Skeletal muscle tissue (tissue), 4 donors: ENCODE measurements around the gene LCAT. TPM values are rescaled to one million over a fixed set of nuclear protein-coding genes. Genes with fewer than 3 reads are reported as not detected.

ENCODE experiments used
- H3K27ac ChIP-seq: one replicate; pipeline ENCODE4 v1.7.0; 2013; ENCODE audit warnings: mild to moderate bottlenecking, low read depth, low read length, inconsistent platforms
- H3K27me3 ChIP-seq, 3 donors: one replicate each; pipeline ENCODE4 v1.7.0; 2013; ENCODE audit warnings: low read length in 3 of 3; ENCODE audit not compliant: control insufficient read depth in 3 of 3, insufficient read depth in 3 of 3
- H3K36me3 ChIP-seq, 3 donors: one replicate each; pipeline ENCODE4 v1.7.0; 2013; ENCODE audit warnings: low read length in 3 of 3; ENCODE audit not compliant: control insufficient read depth in 3 of 3, insufficient read depth in 3 of 3
- H3K4me1 ChIP-seq, 3 donors: one replicate each; pipeline ENCODE4 v1.7.0; 2013; ENCODE audit warnings: low read length in 3 of 3, mild to moderate bottlenecking in 3 of 3; ENCODE audit not compliant: control insufficient read depth in 3 of 3, insufficient read depth in 3 of 3
- H3K4me3 ChIP-seq, 3 donors: one replicate each; pipeline ENCODE4 v1.7.0; 2013; ENCODE audit warnings: low read length in 3 of 3
- H3K9ac ChIP-seq, 3 donors: one replicate each; pipeline ENCODE4 v1.7.0; 2013; ENCODE audit warnings: low read length in 3 of 3, mild to moderate bottlenecking in 3 of 3, moderate library complexity in 2 of 3, low read depth in 1 of 3
- H3K9me3 ChIP-seq, 3 donors: one replicate each; pipeline ENCODE4 v1.7.0; 2013; ENCODE audit warnings: low read length in 3 of 3; ENCODE audit not compliant: control insufficient read depth in 3 of 3
- total RNA-seq: library from RNA; depleted of rRNA; stranded (reverse); fragments of >200 nt; gene quantifications from one replicate; pipeline ENCODE4 v1.2.3, GENCODE V29; 2014
- donor health status: Osteomylitis.

The LCAT gene
- total RNA-seq, 1 donor from 2014 or later: 4.2 TPM

DNA sequence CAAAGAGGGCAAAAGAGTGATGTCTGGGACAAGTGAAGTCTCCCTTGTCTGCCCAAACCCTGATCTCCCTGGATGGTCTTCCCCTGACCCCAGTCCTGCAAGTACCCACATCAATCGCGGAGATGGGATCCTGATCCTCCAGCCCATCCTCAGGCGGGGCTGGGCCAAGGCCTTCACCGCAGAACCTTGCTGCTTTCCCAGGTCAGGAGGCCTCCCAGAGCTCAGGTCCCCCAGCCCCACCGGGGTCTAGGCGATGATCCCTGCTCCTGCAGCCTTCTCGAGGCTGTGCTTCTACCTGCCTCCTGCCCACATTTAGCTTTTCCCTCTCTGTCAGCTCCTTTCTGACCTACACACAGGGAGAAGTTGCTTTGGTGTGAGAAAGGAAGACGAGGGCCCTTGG lies 18.2 kb upstream of the LCAT start:
- Histone ChIP-seq H3K36me3 (peaks cover 32 to 51% (median 50%) of the 10 kb centered on the region in 3 donors), H3K4me3 (no peak overlapping the region), H3K9me3 (no peaks in the 10 kb centered on the region), H3K9ac (peak overlapping the region in 1 of 3 donors; percentile 60), H3K4me1 (peaks cover 89 to 90% (median 89%) of the 10 kb centered on the region in 3 donors), H3K27ac (peak overlapping the region; percentile 16), H3K27me3 (no peaks in the 10 kb centered on the region)

DNA sequence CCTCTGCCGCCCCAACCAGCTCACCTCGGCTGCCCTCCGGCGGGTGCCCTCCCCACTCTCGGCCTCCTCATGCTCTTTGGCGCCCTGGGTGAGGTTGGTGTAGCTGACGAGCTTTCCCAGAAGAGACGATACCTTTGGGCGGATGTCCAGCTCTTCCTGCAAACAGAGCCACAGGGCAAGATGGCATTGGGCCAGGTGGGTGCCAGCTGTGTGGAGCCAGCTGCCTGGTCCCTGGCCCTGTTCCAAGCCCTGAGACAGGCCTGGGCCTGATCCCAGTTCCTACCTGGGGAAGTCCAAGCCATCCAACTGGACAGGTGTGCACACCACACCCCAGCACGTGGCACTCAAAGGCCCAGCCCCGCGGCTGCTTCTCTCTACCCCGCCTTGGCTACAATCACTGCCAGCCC lies 17.6 kb upstream of the LCAT start:
- H3K36me3 ChIP-seq: peaks cover 32 to 51% (median 50%) of the 10 kb centered on the region in 3 donors
- no peaks in the 10 kb centered on the region for H3K9me3 ChIP-seq
- peak overlapping the region; percentile 10 for H3K27ac ChIP-seq
- peaks cover 83 to 85% (median 83%) of the 10 kb centered on the region in 3 donors for H3K4me1 ChIP-seq
- H3K27me3 ChIP-seq: no peaks in the 10 kb centered on the region
- peak overlapping the region in 2 of 3 donors; percentile 35 to 71 for H3K9ac ChIP-seq
- H3K4me3 ChIP-seq: peak overlapping the region in 1 of 3 donors; percentile 22

DNA sequence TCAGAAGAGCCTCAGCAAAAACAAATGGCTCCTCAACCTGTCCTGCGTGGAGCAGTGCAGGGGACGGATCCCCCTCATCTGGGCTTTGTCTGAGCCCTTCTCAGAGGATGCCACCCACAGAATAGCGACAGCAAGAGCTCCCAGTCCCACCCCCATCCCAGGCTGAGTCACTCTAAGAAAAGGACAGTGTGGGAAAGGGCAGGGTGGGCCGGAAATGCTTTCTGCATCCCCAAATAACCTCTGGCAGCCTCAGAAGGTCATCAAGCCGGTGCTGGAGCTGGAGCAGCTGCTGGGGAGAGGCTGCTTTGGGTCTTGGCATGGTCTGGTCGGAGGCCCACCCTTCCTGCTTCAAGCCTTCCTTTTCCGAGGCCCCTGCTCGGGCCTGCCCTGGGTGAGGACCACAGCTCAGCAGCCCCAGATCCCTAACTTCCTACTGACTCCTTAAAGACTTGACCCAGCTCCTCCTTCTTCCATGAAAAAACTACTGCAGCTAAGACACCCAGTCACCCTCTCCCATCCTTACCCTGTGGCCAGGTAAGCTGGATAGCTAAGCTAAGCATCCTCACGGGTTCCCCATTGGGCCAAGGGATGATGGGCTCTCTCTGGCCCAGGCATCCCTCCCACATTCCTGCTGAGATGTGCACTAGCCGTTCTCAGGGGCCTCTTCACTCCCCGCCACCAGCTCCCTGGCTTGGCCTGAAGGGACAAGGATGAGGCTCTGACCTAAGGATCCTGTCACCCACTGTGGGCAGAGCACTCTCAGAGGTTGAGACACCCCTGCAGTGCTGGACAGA lies 15.8 kb upstream of the LCAT start:
- Histone ChIP-seq H3K27ac (peak overlapping the region; percentile 68), H3K27me3 (no peaks in the 10 kb centered on the region), H3K9me3 (no peaks in the 10 kb centered on the region), H3K36me3 (peaks cover 41 to 60% (median 56%) of the 10 kb centered on the region in 3 donors), H3K9ac (peak overlapping the region in 1 of 3 donors; percentile 71), H3K4me3 (peak overlapping the region in 1 of 3 donors; percentile 41), H3K4me1 (peaks cover 66 to 69% (median 67%) of the 10 kb centered on the region in 3 donors)

DNA sequence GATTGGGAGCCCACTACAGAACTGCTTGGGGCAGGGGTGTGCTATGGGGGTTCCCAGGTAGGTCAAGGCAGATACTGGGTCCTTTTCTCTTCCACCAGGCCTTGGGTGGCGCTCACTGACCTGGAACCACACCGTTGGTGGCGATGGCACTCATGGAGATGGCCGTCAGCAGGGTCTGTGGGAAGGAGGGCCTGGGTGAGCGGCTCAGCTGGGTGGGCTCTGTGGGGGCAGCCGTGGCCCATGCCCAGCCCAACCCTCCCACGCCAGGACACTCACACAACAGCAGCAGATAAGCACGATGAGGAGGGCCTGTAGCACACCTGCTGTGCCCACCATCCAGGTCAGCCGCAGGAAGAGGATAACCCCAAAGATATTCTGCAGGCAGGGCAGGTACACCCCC lies 13.7 kb upstream of the LCAT start:
- Histone ChIP-seq H3K9ac (no peak overlapping the region), H3K4me1 (peaks cover 52 to 56% (median 53%) of the 10 kb centered on the region in 3 donors), H3K36me3 (peaks cover 52 to 66% (median 61%) of the 10 kb centered on the region in 3 donors), H3K4me3 (no peak overlapping the region), H3K9me3 (no peaks in the 10 kb centered on the region), H3K27ac (no peak overlapping the region), H3K27me3 (no peaks in the 10 kb centered on the region)

DNA sequence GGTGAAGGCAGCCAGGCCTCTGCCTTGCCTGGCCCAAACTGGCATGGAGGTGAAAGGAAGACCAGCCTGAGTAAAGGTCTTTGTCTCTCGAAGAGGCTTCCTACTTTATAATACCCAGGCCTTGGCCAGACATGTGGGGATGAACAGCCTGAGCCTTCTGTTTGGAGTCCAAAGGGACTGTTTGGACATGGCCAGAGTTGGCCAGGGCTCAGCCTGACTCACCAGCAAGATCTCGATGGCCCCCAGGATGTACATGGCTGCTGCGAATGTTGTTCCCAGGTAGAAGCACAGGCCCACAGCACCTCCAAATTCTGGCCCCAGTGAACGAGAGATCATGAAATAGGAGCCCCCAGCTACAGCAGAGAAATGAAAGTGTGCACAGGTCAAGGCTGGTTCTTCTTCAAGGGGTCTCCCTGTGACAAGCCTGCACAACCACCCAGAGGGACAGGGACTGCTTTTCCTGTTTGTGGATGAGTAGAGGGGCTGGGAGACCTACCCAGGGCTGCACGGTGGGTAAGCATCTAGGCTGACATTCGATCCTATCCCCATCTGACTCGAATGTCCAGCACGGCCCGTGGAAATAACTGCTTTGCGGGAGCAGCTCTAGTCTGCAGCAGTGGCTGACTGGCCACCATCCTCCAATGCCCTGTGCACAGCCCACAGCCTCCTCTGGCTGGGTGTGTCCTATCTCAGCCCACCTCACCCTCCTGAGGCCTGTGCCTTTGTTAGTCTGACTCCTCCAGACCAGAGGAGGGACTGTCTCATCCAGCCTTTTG lies 10.7 kb upstream of the LCAT start:
- Histone ChIP-seq H3K4me1 (peaks cover 34 to 37% (median 35%) of the 10 kb centered on the region in 3 donors), H3K36me3 (peaks cover 55 to 65% (median 58%) of the 10 kb centered on the region in 3 donors), H3K27me3 (no peaks in the 10 kb centered on the region), H3K4me3 (no peak overlapping the region), H3K27ac (no peak overlapping the region), H3K9me3 (no peaks in the 10 kb centered on the region), H3K9ac (peak overlapping the region; percentile 8 to 54 (median 25))

DNA sequence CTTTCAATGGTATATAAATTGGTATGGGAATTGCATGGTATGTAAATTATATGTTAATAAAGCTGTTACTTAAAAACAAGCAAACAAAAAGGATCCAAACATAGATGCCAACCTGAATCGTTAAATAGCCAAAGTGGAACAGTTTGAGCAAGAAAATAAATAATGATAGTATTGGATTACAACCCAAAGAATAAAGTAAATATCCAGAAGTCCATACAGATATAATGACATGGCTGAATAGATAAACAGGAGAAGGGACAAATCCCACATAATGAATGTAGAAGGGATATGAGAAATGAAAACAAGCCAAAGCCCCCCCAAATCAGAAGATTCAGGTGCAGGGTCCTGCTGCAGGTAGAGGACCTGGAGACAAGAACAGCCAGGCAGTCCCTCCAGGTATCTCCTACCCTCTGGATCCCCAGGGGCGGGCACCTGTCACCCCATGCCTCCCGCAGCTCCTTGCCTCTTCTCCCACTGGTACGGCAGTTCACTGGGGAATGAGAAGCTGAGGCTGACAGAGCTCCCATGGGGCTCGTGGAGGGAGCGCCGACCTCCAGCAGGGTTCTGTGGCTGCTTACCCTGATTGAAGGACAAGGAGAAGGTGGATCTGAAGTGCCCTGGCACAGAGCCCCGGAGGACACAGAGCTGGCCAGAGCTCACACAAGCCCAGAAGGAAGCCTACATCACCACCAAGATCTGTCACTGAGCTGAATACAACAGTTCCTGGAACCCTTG lies 9.9 kb upstream of the LCAT start:
- Histone ChIP-seq H3K36me3 (peaks cover 59 to 66% (median 61%) of the 10 kb centered on the region in 3 donors), H3K9ac (peak overlapping the region in 1 of 3 donors; percentile 33), H3K4me3 (no peak overlapping the region), H3K9me3 (no peaks in the 10 kb centered on the region), H3K27ac (no peak overlapping the region), H3K4me1 (peaks cover 26 to 29% (median 27%) of the 10 kb centered on the region in 3 donors), H3K27me3 (no peaks in the 10 kb centered on the region)

DNA sequence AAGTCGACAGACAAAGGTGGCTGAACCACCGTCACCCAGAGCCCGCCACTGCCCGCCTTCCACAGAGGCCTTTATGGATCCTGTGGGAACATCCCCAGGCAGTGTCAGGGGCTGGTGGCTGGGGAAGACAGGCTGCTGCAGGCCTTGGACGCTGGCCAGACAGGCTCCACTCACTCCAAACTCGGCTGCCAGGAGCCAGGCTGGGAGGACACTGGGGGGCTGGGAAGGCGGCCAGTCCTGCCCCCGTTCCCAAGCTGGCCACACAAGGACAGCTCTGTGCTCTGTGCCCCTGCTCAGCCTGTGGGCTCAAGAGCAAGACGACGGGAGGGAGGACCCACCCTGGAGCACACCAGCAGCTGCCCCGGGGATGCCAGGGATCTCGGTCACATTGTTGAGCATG lies 7.6 kb upstream of the LCAT start:
- Histone ChIP-seq H3K9me3 (no peaks in the 10 kb centered on the region), H3K36me3 (peaks cover 71 to 78% (median 76%) of the 10 kb centered on the region in 3 donors), H3K9ac (peak overlapping the region in 1 of 3 donors; percentile 64), H3K4me1 (peaks cover 19 to 24% (median 23%) of the 10 kb centered on the region in 3 donors), H3K27ac (peak overlapping the region; percentile 16), H3K4me3 (no peak overlapping the region), H3K27me3 (no peaks in the 10 kb centered on the region)

DNA sequence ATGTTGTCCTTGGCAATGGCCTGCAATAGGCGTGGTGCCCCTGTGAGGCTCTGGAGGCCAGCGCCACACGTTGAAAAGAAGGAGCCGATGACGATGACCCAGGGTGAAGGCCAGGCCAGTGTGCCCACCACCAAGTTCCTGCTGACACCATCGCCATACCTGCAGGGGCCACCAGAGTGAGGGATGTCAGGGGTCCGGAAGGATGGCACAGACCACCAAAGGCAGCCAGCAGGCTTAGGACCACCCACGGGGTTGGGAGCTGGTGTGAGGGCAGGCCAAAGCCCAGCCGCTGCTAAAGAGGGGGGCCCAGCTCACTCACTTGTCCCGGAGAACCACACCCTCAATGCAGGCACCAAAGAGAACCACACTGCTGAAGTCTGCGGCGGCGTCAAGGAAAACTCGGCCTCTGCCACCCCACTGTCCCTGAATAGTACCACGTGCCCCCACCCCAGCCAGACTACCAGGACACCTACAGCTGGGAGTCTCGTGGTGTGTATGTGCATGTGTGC lies 6.5 kb upstream of the LCAT start:
- H3K27me3 ChIP-seq: no peaks in the 10 kb centered on the region
- no peak overlapping the region for H3K4me3 ChIP-seq
- H3K9me3 ChIP-seq: no peaks in the 10 kb centered on the region
- no peak overlapping the region for H3K27ac ChIP-seq
- H3K4me1 ChIP-seq: peaks cover 20 to 31% (median 31%) of the 10 kb centered on the region in 3 donors
- peaks cover 82 to 84% (median 83%) of the 10 kb centered on the region in 3 donors for H3K36me3 ChIP-seq
- H3K9ac ChIP-seq: no peak overlapping the region

DNA sequence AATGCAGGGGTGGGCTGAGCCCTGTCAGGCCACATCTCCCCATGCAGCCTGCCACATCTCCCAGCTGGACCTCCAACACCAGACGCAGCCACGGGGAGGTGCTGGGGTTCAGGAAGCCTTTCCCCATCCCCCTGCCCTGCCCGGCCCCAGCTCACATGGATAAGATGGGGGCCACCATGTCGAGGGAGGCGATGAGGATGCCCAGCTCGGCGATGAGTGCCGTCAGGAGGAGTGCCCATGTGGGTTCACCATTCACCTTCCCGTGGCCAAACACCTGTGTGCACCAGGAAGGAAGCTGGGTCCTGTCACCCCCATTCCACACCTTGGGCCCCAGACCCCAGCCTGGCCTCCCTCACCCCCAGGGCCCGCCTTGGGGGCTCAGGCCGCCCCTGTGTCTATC lies 5.7 kb upstream of the LCAT start:
- peaks cover 83 to 87% (median 85%) of the 10 kb centered on the region in 3 donors for H3K36me3 ChIP-seq

More for the DNA sequence above, 5.7 kb upstream of the LCAT start:
- Histone ChIP-seq H3K4me3 (no peak overlapping the region), H3K27me3 (no peaks in the 10 kb centered on the region), H3K9ac (no peak overlapping the region), H3K9me3 (no peaks in the 10 kb centered on the region), H3K4me1 (peaks cover 25 to 35% (median 35%) of the 10 kb centered on the region in 3 donors), H3K27ac (no peak overlapping the region)
